ENCODE data around the gene ANKFY1. TPM values are rescaled to one million over a fixed set of nuclear protein-coding genes. Genes with fewer than 3 reads are reported as not detected.
"Not testable (repeated sequence)": the region's sequence is repeated elsewhere in the genome, so short reads cannot be mapped to it uniquely, and the experiment has no call there.

The ANKFY1 gene
- total RNA-seq, 4 donors from 2014 or later = 25.6 to 70.6 (median 44.9) TPM

- no peaks in the 10 kb centered on the region for H3K27me3 ChIP-seq
- no peak for DNase-seq (ENCODE audit: low spot score in 2 of 2)
- H3K27ac ChIP-seq = no peak overlapping the region
- TF ChIP-seq POLR2AphosphoS5 (IDR thresholded peaks at IDR 0.05) = no peak
- TF ChIP-seq CTCF (IDR thresholded peaks at IDR 0.05) = no peak
- no peak for TF ChIP-seq EP300 (IDR thresholded peaks at IDR 0.05)
- no peak for TF ChIP-seq POLR2A (IDR thresholded peaks at IDR 0.05)
- WGBS = 71% methylated on average over 5 of the region's 5 CpGs
- H3K9me3 ChIP-seq = no peaks in the 10 kb centered on the region
- H3K4me3 ChIP-seq = no peak overlapping the region
- peaks cover 20% of the 10 kb centered on the region for H3K4me1 ChIP-seq
- peaks cover 16% of the 10 kb centered on the region for H3K36me3 ChIP-seq
Observed at GRCh38 chr17:4146641-4147040, 117.1 kb downstream of the ANKFY1 start.

GRCh38 chr17:4144422-4144747, 119.4 kb downstream of the ANKFY1 start:
- DNase-seq (ENCODE audit: low spot score in 2 of 2) = no peak
- TF ChIP-seq POLR2A (IDR thresholded peaks at IDR 0.05) = no peak
- TF ChIP-seq CTCF (IDR thresholded peaks at IDR 0.05) = no peak
- no peaks in the 10 kb centered on the region for H3K27me3 ChIP-seq
- H3K36me3 ChIP-seq = no peaks in the 10 kb centered on the region
- H3K4me1 ChIP-seq = peaks cover 43% of the 10 kb centered on the region
- WGBS = 59% methylated on average over 3 of the region's 3 CpGs
- peak overlapping the region; percentile 97 for H3K4me3 ChIP-seq
- H3K9me3 ChIP-seq = no peaks in the 10 kb centered on the region
- peak overlapping the region; percentile 99 for H3K27ac ChIP-seq

- H3K4me1 ChIP-seq = peaks cover 47% of the 10 kb centered on the region
- TF ChIP-seq EP300 (IDR thresholded peaks at IDR 0.05) (no peak), CTCF (IDR thresholded peaks at IDR 0.05) (no peak), POLR2AphosphoS5 (IDR thresholded peaks at IDR 0.05) (peak; percentile 55 to 88 (median 71)), POLR2A (IDR thresholded peaks at IDR 0.05) (peak; percentile 59 to 91)
- 1% methylated on average over 48 of the region's 69 CpGs for WGBS
Observed at GRCh38 chr17:4143563-4144421, 120.0 kb downstream of the ANKFY1 start.

GRCh38 chr17:4142107-4142900, 121.5 kb downstream of the ANKFY1 start:
- Histone ChIP-seq H3K9me3 (no peaks in the 10 kb centered on the region), H3K27ac (peak overlapping the region; percentile 99), H3K4me1 (peaks cover 60% of the 10 kb centered on the region), H3K27me3 (no peaks in the 10 kb centered on the region), H3K4me3 (peak overlapping the region; percentile 97), H3K36me3 (no peaks in the 10 kb centered on the region)
- WGBS = 8% methylated on average over 14 of the region's 56 CpGs
- peak; percentile 72 to 82 for DNase-seq (ENCODE audit: low spot score in 2 of 2)
- TF ChIP-seq POLR2A (IDR thresholded peaks at IDR 0.05) = no peak
- no peak for TF ChIP-seq CTCF (IDR thresholded peaks at IDR 0.05)
- no peak for TF ChIP-seq EP300 (IDR thresholded peaks at IDR 0.05)
- no peak for TF ChIP-seq POLR2AphosphoS5 (IDR thresholded peaks at IDR 0.05)

More at GRCh38 chr17:4143563-4144421, 120.0 kb downstream of the ANKFY1 start:
- Histone ChIP-seq H3K27me3 (no peaks in the 10 kb centered on the region), H3K36me3 (no peaks in the 10 kb centered on the region), H3K27ac (peak overlapping the region; percentile 99), H3K9me3 (no peaks in the 10 kb centered on the region), H3K4me3 (peak overlapping the region; percentile 97)
- peak; percentile 93 to 96 for DNase-seq (ENCODE audit: low spot score in 2 of 2)

- Histone ChIP-seq H3K27me3 (no peaks in the 10 kb centered on the region), H3K4me1 (peaks cover 60% of the 10 kb centered on the region), H3K9me3 (no peaks in the 10 kb centered on the region), H3K27ac (no peak overlapping the region), H3K36me3 (no peaks in the 10 kb centered on the region), H3K4me3 (no peak overlapping the region)
- 74% methylated on average over 2 of the region's 2 CpGs for WGBS
- no peak for DNase-seq (ENCODE audit: low spot score in 2 of 2)
- TF ChIP-seq POLR2A (IDR thresholded peaks at IDR 0.05) (no peak), POLR2AphosphoS5 (IDR thresholded peaks at IDR 0.05) (no peak), EP300 (IDR thresholded peaks at IDR 0.05) (no peak), CTCF (IDR thresholded peaks at IDR 0.05) (no peak)
Observed at GRCh38 chr17:4140125-4140524, 123.7 kb downstream of the ANKFY1 start.

- not testable (repeated sequence) for H3K27ac ChIP-seq; H3K27me3 ChIP-seq; H3K36me3 ChIP-seq; DNase-seq (ENCODE audit: low spot score in 2 of 2); H3K4me3 ChIP-seq; H3K9me3 ChIP-seq
- peaks cover 55% of the 10 kb centered on the region for H3K4me1 ChIP-seq
- 80% methylated on average over 9 of the region's 9 CpGs for WGBS
Observed at GRCh38 chr17:4138906-4139526, 124.8 kb downstream of the ANKFY1 start.
